K562 (cell line): ENCODE measurements around the gene KIF9. TPM values are rescaled to one million over a fixed set of nuclear protein-coding genes. Genes with fewer than 3 reads are reported as not detected.

Experiments
- ARID3B ChIP-seq: fragments of 250-450 bp; sonication (Bioruptor Pico); IDR thresholded peaks from 2 replicates; pipeline ENCODE4 v1.4.0; 2020; ENCODE audit warnings: borderline replicate concordance
- FOS ChIP-seq: IDR thresholded peaks from 3 replicates; pipeline ENCODE4 v1.6.1; 2011; ENCODE audit not compliant: insufficient read length; ENCODE audit errors: extremely low read depth
- FOXP1 ChIP-seq: sonication (generic); formaldehyde crosslinking; IDR thresholded peaks from 2 replicates; pipeline ENCODE4 v1.8.0; 2022; ENCODE audit warnings: mild to moderate bottlenecking, missing genetic modification reagents
- GTF3C2 ChIP-seq: IDR thresholded peaks from 3 replicates; pipeline ENCODE4 v1.6.1; 2011; ENCODE audit warnings: borderline replicate concordance, mild to moderate bottlenecking, moderate library complexity; ENCODE audit not compliant: insufficient read length; ENCODE audit errors: extremely low read depth
- ILF3 ChIP-seq: fragments of 450-650 bp; IDR thresholded peaks from 2 replicates; pipeline ENCODE4 v1.6.1; 2018; ENCODE audit warnings: antibody characterized with exemption, mild to moderate bottlenecking, moderate library complexity, borderline replicate concordance
- KLF1 ChIP-seq: fragments of 450-650 bp; IDR thresholded peaks from 2 replicates; pipeline ENCODE4 v1.6.1; 2016; ENCODE audit warnings: missing genetic modification characterization, missing compliant biosample characterization
- LCOR ChIP-seq: sonication (generic); formaldehyde crosslinking; IDR thresholded peaks from 2 replicates; pipeline ENCODE4 v1.8.0; 2022; ENCODE audit warnings: mild to moderate bottlenecking, missing genetic modification reagents
- NCOA1 ChIP-seq: fragments of 450-650 bp; IDR thresholded peaks from 2 replicates; pipeline ENCODE4 v1.6.1; 2016; ENCODE audit warnings: low read depth
- NFIX ChIP-seq: fragments of 250-450 bp; sonication (Bioruptor Pico); IDR thresholded peaks from 2 replicates; pipeline ENCODE4 v1.4.0; 2020; ENCODE audit warnings: low read depth, mild to moderate bottlenecking, moderate library complexity
- OTX1 ChIP-seq: fragments of 450-650 bp; formaldehyde crosslinking; IDR thresholded peaks from 2 replicates; pipeline ENCODE4 v1.4.0; 2022; ENCODE audit warnings: mild to moderate bottlenecking
- RAD51 ChIP-seq: fragments of 450-650 bp; IDR thresholded peaks from 2 replicates; pipeline ENCODE4 v1.7.1; 2016; ENCODE audit warnings: low read depth, mild to moderate bottlenecking, borderline replicate concordance
- RBM15 ChIP-seq: fragments of 200-400 bp; formaldehyde crosslinking; IDR thresholded peaks from 2 replicates; pipeline ENCODE4 v1.6.1; 2018; ENCODE audit warnings: mild to moderate bottlenecking, low read length, moderate library complexity; ENCODE audit not compliant: insufficient read depth
- RCOR1 ChIP-seq, 2 experiments: IDR thresholded peaks; 2 replicates each; pipeline ENCODE4 v1.6.1; 2012; ENCODE audit warnings: low read depth in 2 of 2, low read length in 2 of 2, borderline replicate concordance in 1 of 2, improper control_type of control experiment in 1 of 2
- SMAD1 ChIP-seq: fragments of 150-350 bp; IDR thresholded peaks from 2 replicates; pipeline ENCODE4 v1.6.1; 2014; ENCODE audit warnings: low read length, low read depth; ENCODE audit not compliant: partially characterized antibody
- SRSF7 ChIP-seq: fragments of 200-400 bp; formaldehyde crosslinking; optimal IDR thresholded peaks from 2 replicates; pipeline ENCODE3; 2017; ENCODE audit warnings: mild to moderate bottlenecking, low read depth, low read length
- TEAD2 ChIP-seq: fragments of 450-650 bp; IDR thresholded peaks from 2 replicates; pipeline ENCODE4 v1.6.1; 2016; ENCODE audit warnings: missing genetic modification characterization, control low read depth, missing compliant biosample characterization
- TRIM28 ChIP-seq: fragments of 450-650 bp; IDR thresholded peaks from 2 replicates; pipeline ENCODE4 v1.6.1; 2017
- ZBTB1 ChIP-seq: sonication (generic); formaldehyde crosslinking; IDR thresholded peaks from 2 replicates; pipeline ENCODE4 v1.8.1; 2023; ENCODE audit warnings: missing genetic modification reagents, low read depth, mild to moderate bottlenecking, borderline replicate concordance
- ZKSCAN3 ChIP-seq: fragments of 250-450 bp; sonication (Bioruptor Pico); IDR thresholded peaks from 2 replicates; pipeline ENCODE4 v1.4.0; 2020
- ZNF212 ChIP-seq: fragments of 450-650 bp; formaldehyde crosslinking; IDR thresholded peaks from 2 replicates; pipeline ENCODE4 v1.4.0; 2020; ENCODE audit warnings: mild to moderate bottlenecking
- ZNF253 ChIP-seq: fragments of 250-450 bp; sonication (Bioruptor Pico); conservative IDR thresholded peaks from 2 replicates; pipeline ENCODE4 v1.6.1; 2021; ENCODE audit warnings: mild to moderate bottlenecking
- ZNF764 ChIP-seq: fragments of 250-450 bp; sonication (Bioruptor Pico); IDR thresholded peaks from 2 replicates; pipeline ENCODE4 v1.4.0; 2020; ENCODE audit warnings: low read depth, mild to moderate bottlenecking, moderate library complexity
- polyA plus RNA-seq, 8 experiments: library from polyadenylated mRNA; depleted of rRNA in 4 of 8; stranded (reverse) in 5 of 8; unstranded in 3 of 8; fragments of >200 nt; fragmentation: Nextera tagmentation in 2 of 8; fragmentation: Illumina TruSeq in 1 of 8; extraction: Ambion mirVana in 2 of 8; extraction: Trizol in 1 of 8; gene quantifications; 2 replicates each; pipeline versions ENCODE4 v1.2.1 to v1.2.3, GENCODE V29; 2011 to 2014; ENCODE audit warnings: inconsistent platforms in 1 of 8, missing spikeins in 1 of 8
- total RNA-seq, 7 experiments: library from RNA; depleted of rRNA in 6 of 7; stranded (reverse); fragments of >200 nt in 6 of 7; fragmentation: Illumina TruSeq in 2 of 7; extraction: Trizol in 2 of 7; gene quantifications; 2 replicates each; pipeline versions ENCODE4 v1.2.1 to v1.2.3, GENCODE V29; 2011 to 2021; ENCODE audit warnings: low replicate concordance in 1 of 7

KIF9 gene
- total and polyA plus RNA-seq, 9 of the 15 experiments (the other 6 are each of a cell fraction or from before 2014, with no cell fraction given): 16.9 to 56.9 (median 25.0) TPM

- TF ChIP-seq ZNF253 (CRISPR knock-in tag) (no peak), FOS (no peak), RCOR1 (IDR thresholded peaks at IDR 0.05; ENCODE audit: borderline replicate concordance in 1 of 2, low read depth in 2 of 2, low read length in 2 of 2) (peak in 1 of 2 experiments; percentile 58; a peak in 1 of 4 replicates), LCOR (CRISPR knock-in tag) (peak; percentile 95), ZKSCAN3 (CRISPR knock-in tag) (no peak), KLF1 (peak; percentile 91; the same call in 1 of the 2 replicates), ZNF212 (no peak), ARID3B (CRISPR knock-in tag) (no peak), FOXP1 (CRISPR knock-in tag) (peak; percentile 96; the same call in 1 of the 2 replicates), GTF3C2 (no peak), RBM15 (no peak), TEAD2 (no peak), OTX1 (CRISPR knock-in tag) (no peak), ZBTB1 (CRISPR knock-in tag) (peak; percentile 41; the same call in 1 of the 2 replicates), SMAD1 (peak; percentile 50), ILF3 (no peak), RAD51 (no peak; the same call in 1 of the 2 replicates), TRIM28 (peak; percentile 57; the same call in 1 of the 2 replicates), NFIX (CRISPR knock-in tag) (no peak), ZNF764 (CRISPR knock-in tag) (no peak), SRSF7 (no peak), NCOA1 (peak; percentile 90)
Measured at GRCh38 chr3:47282424-47283192, at the start of gene KIF9, which contains the start of gene KLHL18 (continued).
